Subcutaneous abdominal adipose tissue (tissue), 5 donors: Measurements from ENCODE around the gene STXBP2.
A peak's percentile ranks its signal among the peaks of the same experiment; 100 is the strongest.

Experiments used
- H3K27ac ChIP-seq: one replicate; pipeline ENCODE4 v1.7.0; 2013; ENCODE audit warnings: low read depth, mild to moderate bottlenecking, inconsistent platforms, low read length, moderate library complexity
- H3K27me3 ChIP-seq, 5 donors: one replicate each; pipeline ENCODE4 v1.7.0; 2013; ENCODE audit warnings: low read length in 5 of 5, inconsistent platforms in 1 of 5; ENCODE audit not compliant: control insufficient read depth in 5 of 5, insufficient read depth in 4 of 5
- H3K36me3 ChIP-seq, 5 donors: one replicate each; pipeline ENCODE4 v1.7.0; 2013; ENCODE audit warnings: low read length in 5 of 5; ENCODE audit not compliant: control insufficient read depth in 5 of 5, insufficient read depth in 5 of 5
- H3K4me1 ChIP-seq, 5 donors: one replicate each; pipeline ENCODE4 v1.7.0; 2013; ENCODE audit warnings: low read length in 5 of 5, mild to moderate bottlenecking in 3 of 5, moderate library complexity in 1 of 5; ENCODE audit not compliant: control insufficient read depth in 5 of 5, insufficient read depth in 5 of 5
- H3K4me3 ChIP-seq, 5 donors: one replicate each; pipeline ENCODE4 v1.7.0; 2013; ENCODE audit warnings: low read length in 5 of 5, low read depth in 1 of 5
- H3K9ac ChIP-seq, 5 donors: one replicate each; pipeline ENCODE4 v1.7.0; 2013; ENCODE audit warnings: low read length in 5 of 5, mild to moderate bottlenecking in 4 of 5, moderate library complexity in 3 of 5
- H3K9me3 ChIP-seq, 5 donors: one replicate each; pipeline ENCODE4 v1.7.0; 2013; ENCODE audit warnings: low read length in 5 of 5; ENCODE audit not compliant: control insufficient read depth in 5 of 5
- donor health status: healthy.
- donor health status: healthy.
- donor health status: healthy.
- donor health status: healthy.
- donor health status: healthy.

Gene STXBP2

DNA sequence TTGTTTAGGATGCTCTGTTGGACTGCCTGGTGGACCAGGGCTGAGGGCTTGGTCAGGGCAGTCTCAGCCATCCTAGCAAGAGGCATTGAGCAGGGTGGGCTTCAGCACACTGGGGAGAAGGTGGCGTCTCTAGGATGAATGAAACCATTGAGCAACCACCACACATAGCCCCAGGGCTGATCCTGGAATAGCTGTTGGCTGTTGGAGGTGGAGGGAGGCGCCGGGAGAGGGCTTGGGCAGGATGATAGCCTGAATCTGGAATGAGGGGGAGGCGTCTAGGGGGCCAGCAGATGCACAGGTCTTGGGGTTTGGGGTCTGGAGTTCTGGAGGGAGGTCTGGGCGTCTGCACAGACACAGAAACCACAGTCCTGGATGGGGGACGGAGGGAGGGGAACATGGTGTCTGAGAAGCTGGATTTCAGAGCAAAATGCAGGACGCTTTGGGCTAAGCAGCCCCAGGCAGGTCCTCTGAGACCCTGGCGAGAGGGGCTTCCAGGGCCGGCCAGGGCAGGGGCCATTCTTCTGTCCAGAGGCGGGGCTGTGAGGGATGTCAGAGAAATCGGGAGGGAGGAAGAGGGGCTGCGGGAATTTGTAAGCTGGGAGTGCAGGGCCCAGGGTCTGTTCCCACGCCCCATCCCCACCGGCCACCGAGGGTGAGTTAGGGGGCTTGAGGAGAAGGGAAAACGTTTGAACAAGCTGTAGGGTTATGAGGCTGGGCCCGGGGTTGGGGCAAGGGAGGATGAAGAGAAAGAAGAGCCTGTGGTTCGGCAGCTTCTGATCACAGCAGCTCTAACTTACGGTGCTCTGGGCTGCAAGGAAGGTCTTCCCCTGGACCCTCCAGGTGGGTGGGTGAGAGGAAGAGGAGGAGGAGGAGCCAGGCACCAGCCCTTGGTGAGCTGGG lies 48.9 kb downstream of the STXBP2 start:
- no peak overlapping the region for H3K27ac ChIP-seq
- peaks cover 0 to 26% (median 13%) of the 10 kb centered on the region in 5 donors for H3K36me3 ChIP-seq
- peaks cover 0 to 17% (median 13%) of the 10 kb centered on the region in 5 donors for H3K4me1 ChIP-seq
- peak overlapping the region in 1 of 5 donors; percentile 30 for H3K9ac ChIP-seq
- no peak overlapping the region for H3K4me3 ChIP-seq
- H3K9me3 ChIP-seq, result no peaks in the 10 kb centered on the region
- H3K27me3 ChIP-seq, result peaks cover 0 to 18% (median 5%) of the 10 kb centered on the region in 5 donors

DNA sequence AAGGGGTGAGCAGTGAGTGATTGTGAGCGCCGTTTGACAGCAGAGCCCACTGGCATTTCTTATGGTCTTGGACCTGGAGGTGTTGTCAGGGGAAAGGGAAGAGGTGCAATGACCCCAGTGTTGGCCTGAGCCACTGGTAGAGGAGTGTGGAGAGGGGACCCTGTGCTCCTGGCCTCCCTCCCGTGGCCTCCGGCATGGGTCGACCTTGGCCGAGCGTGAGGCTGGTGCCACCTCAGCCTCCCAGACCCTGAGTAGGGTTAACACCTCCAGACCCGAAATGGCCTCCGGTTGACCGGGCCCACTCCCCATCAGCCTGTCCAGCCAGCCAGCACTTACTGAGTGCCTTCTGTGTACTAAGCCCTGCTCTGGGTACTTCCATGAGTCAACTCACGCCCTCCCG lies 50.3 kb downstream of the STXBP2 start:
- Histone ChIP-seq H3K27me3 (peaks cover 0 to 22% (median 11%) of the 10 kb centered on the region in 5 donors), H3K4me3 (no peak overlapping the region), H3K4me1 (peaks cover 0 to 4% (median under 1%) of the 10 kb centered on the region in 5 donors), H3K36me3 (peaks cover 0 to 26% (median 13%) of the 10 kb centered on the region in 5 donors), H3K27ac (no peak overlapping the region), H3K9ac (no peak overlapping the region), H3K9me3 (no peaks in the 10 kb centered on the region)

DNA sequence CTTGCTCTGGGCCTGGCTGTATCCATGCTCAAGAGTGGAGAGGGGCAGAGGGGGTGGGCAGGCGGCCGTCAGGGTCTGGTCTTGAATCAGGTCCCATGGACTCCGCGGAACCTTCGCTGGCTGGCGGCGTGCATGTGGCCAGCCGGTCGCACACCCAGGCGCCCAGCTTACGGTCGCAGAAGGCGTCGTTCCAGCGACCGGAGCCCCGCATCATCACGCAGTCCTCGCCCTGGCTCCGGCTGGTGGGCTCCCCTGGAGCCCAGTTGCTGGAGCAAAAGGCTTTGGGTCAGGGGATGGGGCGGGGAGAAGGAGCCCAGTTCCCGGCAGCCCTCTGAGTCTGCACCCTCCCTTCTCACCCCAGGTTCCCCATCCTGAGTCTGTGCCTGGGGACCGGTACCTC lies 52.3 kb downstream of the STXBP2 start:
- H3K36me3 ChIP-seq, result peaks cover 0 to 7% (median 0%) of the 10 kb centered on the region in 5 donors
- H3K27ac ChIP-seq, result no peak overlapping the region
- H3K9me3 ChIP-seq, result no peaks in the 10 kb centered on the region
- H3K9ac ChIP-seq, result no peak overlapping the region
- no peaks in the 10 kb centered on the region for H3K4me1 ChIP-seq
- H3K4me3 ChIP-seq, result no peak overlapping the region
- H3K27me3 ChIP-seq, result peaks cover 0 to 22% (median 11%) of the 10 kb centered on the region in 5 donors

DNA sequence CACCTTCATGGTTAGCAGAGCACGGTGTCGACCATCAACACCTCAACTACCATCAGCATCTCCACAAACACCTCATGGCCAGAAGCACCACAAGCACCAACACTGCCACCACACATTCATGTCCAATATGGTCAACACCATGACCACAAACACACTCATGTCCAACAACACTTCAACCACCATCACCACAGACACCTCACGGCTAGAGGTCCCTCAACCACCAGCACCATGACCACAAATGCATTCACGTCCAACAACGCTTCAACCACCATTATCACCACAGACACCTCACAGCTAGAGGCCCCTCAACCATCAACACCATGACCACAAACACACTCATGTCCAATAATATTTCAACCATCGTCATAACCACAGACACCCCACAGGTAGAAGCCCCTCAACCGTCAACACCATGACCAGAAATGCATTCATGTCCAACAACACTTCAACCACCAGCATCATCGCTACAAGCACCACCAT lies 53.9 kb downstream of the STXBP2 start:
- no peak overlapping the region for H3K27ac ChIP-seq
- peaks cover 0 to 22% (median 11%) of the 10 kb centered on the region in 5 donors for H3K27me3 ChIP-seq
- no peak overlapping the region for H3K9ac ChIP-seq
- peaks cover 0 to 4% (median 0%) of the 10 kb centered on the region in 5 donors for H3K4me1 ChIP-seq
- H3K4me3 ChIP-seq, result no peak overlapping the region
- no peaks in the 10 kb centered on the region for H3K36me3 ChIP-seq
- no peaks in the 10 kb centered on the region for H3K9me3 ChIP-seq

DNA sequence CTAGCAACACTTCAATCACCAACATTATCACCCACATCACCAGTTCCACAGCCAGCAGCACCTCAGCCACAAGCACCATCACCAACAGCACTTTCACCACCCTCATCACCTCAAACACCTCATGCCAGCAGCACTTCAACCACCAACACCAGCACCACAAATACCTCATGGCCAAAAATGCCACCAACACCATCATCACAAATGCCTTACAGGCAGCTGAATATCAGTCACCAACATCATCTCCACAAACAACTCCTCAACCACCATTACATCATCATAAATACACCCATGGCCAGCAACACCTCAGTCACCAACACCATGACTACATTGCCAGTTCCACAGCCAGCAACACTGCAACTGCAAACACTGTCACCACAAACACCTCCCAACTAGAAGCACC lies 54.6 kb downstream of the STXBP2 start:
- Histone ChIP-seq H3K27ac (no peak overlapping the region), H3K4me1 (peaks cover 0 to 4% (median 0%) of the 10 kb centered on the region in 5 donors), H3K9ac (no peak overlapping the region), H3K36me3 (no peaks in the 10 kb centered on the region), H3K9me3 (no peaks in the 10 kb centered on the region), H3K4me3 (no peak overlapping the region), H3K27me3 (peaks cover 0 to 22% (median 11%) of the 10 kb centered on the region in 5 donors)

DNA sequence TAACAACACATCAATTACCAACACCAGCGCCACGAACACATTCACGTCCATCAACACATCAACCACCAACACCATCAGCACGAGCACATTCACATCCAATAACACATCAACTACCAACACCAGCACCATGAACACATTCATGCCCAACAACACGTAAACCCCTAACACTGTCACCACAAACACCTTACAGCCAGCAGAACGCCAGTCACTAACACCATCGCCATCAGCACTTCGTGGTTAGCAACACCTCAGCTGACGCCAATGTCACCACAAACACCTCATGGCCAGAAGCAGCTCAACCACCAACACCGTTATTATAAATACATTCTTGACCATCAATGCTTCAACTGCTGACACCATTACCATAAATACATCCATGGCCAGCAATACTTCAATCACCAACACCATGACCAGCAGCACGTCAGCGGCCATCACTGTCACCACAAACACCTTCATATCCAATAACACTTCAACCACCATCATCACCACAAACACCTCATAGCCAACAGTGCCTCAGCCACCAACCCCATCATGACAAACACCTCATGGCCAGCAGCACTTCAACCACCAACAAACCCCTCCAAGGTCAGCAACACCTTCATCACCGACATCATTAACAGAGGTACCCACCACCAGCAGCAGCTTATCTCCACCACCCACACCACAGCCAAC lies 55.6 kb downstream of the STXBP2 start:
- H3K4me3 ChIP-seq, result no peak overlapping the region
- H3K27ac ChIP-seq, result no peak overlapping the region
- no peaks in the 10 kb centered on the region for H3K9me3 ChIP-seq
- H3K36me3 ChIP-seq, result no peaks in the 10 kb centered on the region
- peaks cover 6 to 30% (median 17%) of the 10 kb centered on the region in 5 donors for H3K27me3 ChIP-seq
- H3K9ac ChIP-seq, result no peak overlapping the region
- H3K4me1 ChIP-seq, result peaks cover 0 to 4% (median 0%) of the 10 kb centered on the region in 5 donors

DNA sequence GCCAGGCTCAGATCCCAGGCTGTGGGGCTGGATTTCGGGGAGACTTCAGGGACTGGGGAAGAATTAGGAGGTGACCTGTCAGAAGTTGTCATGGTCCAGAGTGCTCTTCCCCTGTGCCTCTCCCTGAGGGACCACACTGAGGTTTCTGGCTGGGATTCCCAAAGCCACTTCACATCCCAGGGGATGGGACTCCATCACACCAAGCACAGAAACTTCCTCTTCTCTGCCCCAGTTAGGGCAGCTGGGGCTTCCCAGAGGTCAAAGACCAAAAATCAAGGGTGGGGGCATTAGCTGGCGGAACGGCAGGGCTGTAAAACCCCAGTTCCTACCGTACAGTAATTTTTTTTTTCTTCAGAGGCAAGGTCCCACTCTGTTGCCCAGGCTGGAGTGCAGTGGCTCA lies 57.6 kb downstream of the STXBP2 start:
- Histone ChIP-seq H3K9me3 (no peaks in the 10 kb centered on the region), H3K27me3 (peaks cover 19 to 39% (median 23%) of the 10 kb centered on the region in 5 donors), H3K27ac (no peak overlapping the region)

More for the DNA sequence above, 57.6 kb downstream of the STXBP2 start:
- Histone ChIP-seq H3K4me1 (peaks cover 0 to 8% (median 0%) of the 10 kb centered on the region in 5 donors), H3K36me3 (no peaks in the 10 kb centered on the region), H3K9ac (no peak overlapping the region), H3K4me3 (no peak overlapping the region)
